HEK293 (cell line): ENCODE results near the gene CCDC124.
"Not testable (repeated sequence)": the region's sequence is repeated elsewhere in the genome, so short reads cannot be mapped to it uniquely, and the experiment has no call there.

ENCODE experiments used
- CTCF ChIA-PET: fragments of 350-600 bp; formaldehyde crosslinking; extraction: SDS; loops from one replicate; lab custom pipeline; 2021; ENCODE audit warnings: antibody characterized with exemption; lab: Yijun Ruan, JAX
- POLR2A ChIA-PET: fragments of 300-600 bp; formaldehyde crosslinking; extraction: SDS; loops from one replicate; lab custom pipeline; 2020; ENCODE audit warnings: antibody characterized with exemption, inconsistent platforms; lab: Yijun Ruan, JAX
- H3K27ac ChIP-seq: fragments of 200-500 bp; sonication (Bioruptor generic); 2 replicates; pipeline ENCODE4 v1.5.1; 2014; ENCODE audit warnings: low read depth, low read length, control low read depth, inconsistent platforms; ENCODE audit errors: extremely low read depth
- H3K36me3 ChIP-seq, 2 experiments: fragments of 200-500 bp in 1 of 2; sonication (Bioruptor generic) in 1 of 2; 1 replicate in 1 of 2; 2 replicates in 1 of 2; pipeline ENCODE4 v1.5.1; 2014 to 2017; ENCODE audit warnings: inconsistent platforms in 2 of 2, low read length in 2 of 2; ENCODE audit not compliant: control insufficient read depth in 2 of 2, insufficient read depth in 1 of 2
- H3K4me1 ChIP-seq: fragments of 200-500 bp; sonication (Bioruptor generic); 2 replicates; pipeline ENCODE4 v1.5.1; 2014; ENCODE audit warnings: mild to moderate bottlenecking, low read length, inconsistent platforms; ENCODE audit not compliant: control insufficient read depth, insufficient read depth
- H3K4me3 ChIP-seq: 2 replicates; pipeline ENCODE4 v1.5.1; 2011; ENCODE audit warnings: low read depth, mild to moderate bottlenecking, control low read depth, low read length, moderate library complexity
- H3K9me3 ChIP-seq: fragments of 200-500 bp; sonication (Bioruptor generic); 2 replicates; pipeline ENCODE4 v1.5.1; 2014; ENCODE audit warnings: low read depth, low read length, inconsistent platforms; ENCODE audit not compliant: control insufficient read depth, insufficient read depth
- ATF2 ChIP-seq: fragments of 450-650 bp; formaldehyde crosslinking; IDR thresholded peaks from 2 replicates; pipeline ENCODE4 v1.5.1; 2016; ENCODE audit warnings: missing biosample characterization, missing genetic modification characterization, low read depth
- EGR2 ChIP-seq: fragments of 450-650 bp; formaldehyde crosslinking; IDR thresholded peaks from 2 replicates; pipeline ENCODE4 v1.5.1; 2016; ENCODE audit warnings: low read depth, missing biosample characterization, missing genetic modification characterization
- HOXC10 ChIP-seq: sonication (generic); formaldehyde crosslinking; IDR thresholded peaks from 2 replicates; pipeline ENCODE4 v1.8.1; 2023; ENCODE audit warnings: mild to moderate bottlenecking, missing genetic modification reagents
- MYNN ChIP-seq: fragments of 450-650 bp; formaldehyde crosslinking; IDR thresholded peaks from 2 replicates; pipeline ENCODE4 v1.5.1; 2016; ENCODE audit warnings: missing biosample characterization, missing genetic modification characterization, borderline replicate concordance
- OSR2 ChIP-seq: fragments of 450-650 bp; formaldehyde crosslinking; IDR thresholded peaks from 2 replicates; pipeline ENCODE4 v1.5.1; 2016; ENCODE audit warnings: missing biosample characterization, missing genetic modification characterization
- PRDM6 ChIP-seq: fragments of 450-650 bp; formaldehyde crosslinking; IDR thresholded peaks from 2 replicates; pipeline ENCODE4 v1.5.1; 2017; ENCODE audit warnings: missing biosample characterization, missing genetic modification characterization
- ZBTB10 ChIP-seq: fragments of 450-650 bp; formaldehyde crosslinking; IDR thresholded peaks from 2 replicates; pipeline ENCODE4 v1.5.1; 2016; ENCODE audit warnings: missing biosample characterization, missing genetic modification characterization
- ZEB2 ChIP-seq: fragments of 450-650 bp; formaldehyde crosslinking; IDR thresholded peaks from 2 replicates; pipeline ENCODE4 v1.5.1; 2016; ENCODE audit warnings: missing biosample characterization, missing genetic modification characterization
- ZNF112 ChIP-seq: fragments of 450-650 bp; formaldehyde crosslinking; IDR thresholded peaks from 2 replicates; pipeline ENCODE4 v1.5.0; 2017; ENCODE audit warnings: missing biosample characterization, missing genetic modification characterization
- ZNF121 ChIP-seq: fragments of 450-650 bp; formaldehyde crosslinking; IDR thresholded peaks from 2 replicates; pipeline ENCODE4 v1.5.1; 2016; ENCODE audit warnings: missing biosample characterization, missing genetic modification characterization
- ZNF132 ChIP-seq: fragments of 450-650 bp; formaldehyde crosslinking; IDR thresholded peaks from 2 replicates; pipeline ENCODE4 v1.5.1; 2017; ENCODE audit warnings: missing biosample characterization, missing genetic modification characterization, borderline replicate concordance
- ZNF174 ChIP-seq: fragments of 450-650 bp; formaldehyde crosslinking; IDR thresholded peaks from 2 replicates; pipeline ENCODE4 v1.5.0; 2017; ENCODE audit warnings: missing biosample characterization, mild to moderate bottlenecking, missing genetic modification characterization
- ZNF2 ChIP-seq: fragments of 450-650 bp; formaldehyde crosslinking; IDR thresholded peaks from 2 replicates; pipeline ENCODE4 v1.5.1; 2016; ENCODE audit warnings: missing biosample characterization, missing genetic modification characterization
- ZNF214 ChIP-seq: fragments of 450-650 bp; formaldehyde crosslinking; IDR thresholded peaks from 2 replicates; pipeline ENCODE4 v1.5.1; 2017; ENCODE audit warnings: missing biosample characterization, mild to moderate bottlenecking, missing genetic modification characterization, borderline replicate concordance
- ZNF221 ChIP-seq: fragments of 450-650 bp; formaldehyde crosslinking; IDR thresholded peaks from 2 replicates; pipeline ENCODE4 v1.5.1; 2017; ENCODE audit warnings: missing biosample characterization, missing genetic modification characterization, borderline replicate concordance
- ZNF274 ChIP-seq, 2 experiments: fragments of 200-500 bp in 1 of 2; fragments of 450-650 bp in 1 of 2; sonication (Bioruptor generic) in 1 of 2; formaldehyde crosslinking in 1 of 2; IDR thresholded peaks; 2 replicates each; pipeline versions ENCODE4 v1.5.1 to v1.6.1; 2014 to 2016; ENCODE audit warnings: borderline replicate concordance in 1 of 2, inconsistent platforms in 1 of 2, low read length in 1 of 2, missing biosample characterization in 1 of 2, missing genetic modification characterization in 1 of 2
- ZNF324 ChIP-seq: fragments of 450-650 bp; formaldehyde crosslinking; IDR thresholded peaks from 2 replicates; pipeline ENCODE4 v1.5.1; 2016; ENCODE audit warnings: missing biosample characterization, missing genetic modification characterization
- ZNF426 ChIP-seq: fragments of 450-650 bp; formaldehyde crosslinking; IDR thresholded peaks from 2 replicates; pipeline ENCODE4 v1.5.1; 2017; ENCODE audit warnings: missing biosample characterization, missing genetic modification characterization, mild to moderate bottlenecking, inconsistent platforms, moderate library complexity
- ZNF48 ChIP-seq: fragments of 450-650 bp; formaldehyde crosslinking; IDR thresholded peaks from 2 replicates; pipeline ENCODE4 v1.5.1; 2016; ENCODE audit warnings: missing biosample characterization, missing genetic modification characterization
- ZNF571 ChIP-seq: fragments of 450-650 bp; formaldehyde crosslinking; IDR thresholded peaks from 2 replicates; pipeline ENCODE4 v1.5.0; 2017; ENCODE audit warnings: missing biosample characterization, missing genetic modification characterization
- ZNF624 ChIP-seq: fragments of 450-650 bp; formaldehyde crosslinking; IDR thresholded peaks from 2 replicates; pipeline ENCODE4 v1.5.1; 2017; ENCODE audit warnings: missing biosample characterization, missing genetic modification characterization
- ZNF626 ChIP-seq: fragments of 450-650 bp; sonication (Bioruptor Pico); formaldehyde crosslinking; IDR thresholded peaks from 2 replicates; pipeline ENCODE4 v1.5.1; 2018; ENCODE audit warnings: missing biosample characterization, missing genetic modification characterization, inconsistent platforms
- ZSCAN5A ChIP-seq: fragments of 450-650 bp; formaldehyde crosslinking; IDR thresholded peaks from 2 replicates; pipeline ENCODE4 v1.5.1; 2016; ENCODE audit warnings: missing biosample characterization, missing genetic modification characterization

The CCDC124 gene

GRCh38 chr19:17985037-17985818, 52.4 kb downstream of the CCDC124 start (continued):
- TF ChIP-seq ATF2 (tag by site-specific recombination) (peak; percentile 75; the same call in 1 of the 2 replicates), EGR2 (tag by site-specific recombination) (no peak), ZNF174 (no peak), ZBTB10 (tag by site-specific recombination) (no peak), ZNF2 (tag by site-specific recombination) (no peak)

- CTCF ChIA-PET: interaction anchor here (1.4 kb wide), 1 partner anchor 10 kb away, joined by 4 read pairs; no protein-coding TSS in a partner anchor
- H3K9me3 ChIP-seq, H3K4me3 ChIP-seq, H3K4me1 ChIP-seq, POLR2A ChIA-PET, H3K36me3 ChIP-seq, H3K27ac ChIP-seq: not testable (repeated sequence)
- TF ChIP-seq ZNF121 (tag by site-specific recombination): peak; percentile 97
Observed at GRCh38 chr19:17986569-17986968, 53.8 kb downstream of the CCDC124 start.

- ChIA-PET POLR2A (interaction anchor here (0.7 kb wide), 1 partner anchor 157 kb away, joined by 5 read pairs; no protein-coding TSS in a partner anchor), CTCF (interaction anchor here (0.8 kb wide), 1 partner anchor 8 kb away, joined by 4 read pairs; no protein-coding TSS in a partner anchor)
- TF ChIP-seq ZNF571 (no peak), ZNF274 (IDR thresholded peaks at IDR 0.05; ENCODE audit: low read length) (no peak), ZNF274 (tag by site-specific recombination; IDR thresholded peaks at IDR 0.05; ENCODE audit: borderline replicate concordance) (no peak), ZNF324 (no peak), ZNF626 (tag by site-specific recombination) (no peak), HOXC10 (CRISPR knock-in tag) (no peak), ZNF624 (no peak), ZNF214 (tag by site-specific recombination) (no peak), ZSCAN5A (tag by site-specific recombination) (no peak), PRDM6 (tag by site-specific recombination) (no peak), ZNF112 (tag by site-specific recombination) (no peak), ZNF426 (tag by site-specific recombination) (no peak), MYNN (tag by site-specific recombination) (no peak), ZNF221 (tag by site-specific recombination) (no peak), ZNF48 (tag by site-specific recombination) (no peak), ZEB2 (tag by site-specific recombination) (no peak), OSR2 (tag by site-specific recombination) (no peak), ZNF132 (no peak)
- TF ChIP-seq, all 188 proteins: peak for 0
Observed at GRCh38 chr19:17988161-17988560, 55.3 kb downstream of the CCDC124 start.

More at GRCh38 chr19:17988161-17988560, 55.3 kb downstream of the CCDC124 start:
- no peak overlapping the region for H3K4me3 ChIP-seq
- no peaks in the 10 kb centered on the region for H3K36me3 ChIP-seq
- no peak overlapping the region for H3K27ac ChIP-seq
- no peaks in the 10 kb centered on the region for H3K4me1 ChIP-seq
- H3K9me3 ChIP-seq: no peaks in the 10 kb centered on the region
